Caco-2 (cell line): ENCODE data around the gene ZNF473. TPM values are rescaled to one million over a fixed set of nuclear protein-coding genes. Genes with fewer than 3 reads are reported as not detected.

Source experiments
- BruUV-seq: library from RNA; stranded (reverse); fragments of 400-500 nt; replicated peaks from 2 replicates; lab custom pipeline; 2021; lab: Mats Ljungman, UMichigan
- CTCF ChIA-PET: fragments of 300-600 bp; sonication (Branson Sonifier 250); formaldehyde crosslinking; loops from one replicate; lab custom pipeline; 2022; ENCODE audit warnings: antibody characterized with exemption; lab: Charles Lee
- POLR2A ChIA-PET: fragments of 300-600 bp; sonication (Branson Sonifier 250); formaldehyde crosslinking; loops from one replicate; lab custom pipeline; 2022; ENCODE audit warnings: antibody characterized with exemption; lab: Charles Lee
- DNase-seq, 2 experiments: peaks; one replicate each; pipeline versions ENCODE4 v3.0.0 to v3.0.0-alpha.2; 2020 to 2022
- H3K27me3 ChIP-seq: replicated peaks from 2 replicates; pipeline ENCODE4 v1.6.0; 2011; ENCODE audit warnings: low read length; ENCODE audit not compliant: control insufficient read depth, insufficient read depth
- H3K36me3 ChIP-seq: 2 replicates; pipeline ENCODE4 v1.5.1; 2011; ENCODE audit warnings: low read length; ENCODE audit not compliant: control insufficient read depth, insufficient read depth
- H3K4me1 ChIP-seq: fragments of 250-450 bp; sonication (Bioruptor Pico); 2 replicates; pipeline ENCODE4 v1.5.1; 2020; ENCODE audit warnings: mild to moderate bottlenecking
- H3K4me3 ChIP-seq: 2 replicates; pipeline ENCODE4 v1.5.1; 2011; ENCODE audit warnings: low read depth, mild to moderate bottlenecking, control low read depth, low read length
- H3K9me3 ChIP-seq: fragments of 250-450 bp; sonication (Bioruptor Pico); 2 replicates; pipeline ENCODE4 v1.5.1; 2020; ENCODE audit warnings: mild to moderate bottlenecking, moderate library complexity
- H3K27ac Mint-ChIP-seq: one replicate; pipeline ENCODE4 v1.8.0; 2022; ENCODE audit warnings: mixed read lengths; ENCODE audit not compliant: unreplicated experiment
- H3K27me3 Mint-ChIP-seq: one replicate; pipeline ENCODE4 v1.8.0; 2022; ENCODE audit warnings: mixed read lengths; ENCODE audit not compliant: insufficient read depth, unreplicated experiment
- H3K36me3 Mint-ChIP-seq: one replicate; pipeline ENCODE4 v1.8.0; 2022; ENCODE audit warnings: mild to moderate bottlenecking, mixed read lengths; ENCODE audit not compliant: insufficient read depth, unreplicated experiment
- H3K4me1 Mint-ChIP-seq: one replicate; pipeline ENCODE4 v1.8.0; 2022; ENCODE audit warnings: low read depth, mixed read lengths; ENCODE audit not compliant: unreplicated experiment
- H3K4me3 Mint-ChIP-seq: one replicate; pipeline ENCODE4 v1.8.0; 2022; ENCODE audit warnings: mild to moderate bottlenecking, moderate library complexity, mixed read lengths; ENCODE audit not compliant: unreplicated experiment
- H3K9me3 Mint-ChIP-seq: one replicate; pipeline ENCODE4 v1.8.0; 2022; ENCODE audit warnings: mixed read lengths; ENCODE audit not compliant: unreplicated experiment
- intact Hi-C: fragments of 100-400 bp; cut with micrococcal nuclease; formaldehyde crosslinking; loops from one replicate; pipeline ENCODE4 v1.10.0; 2022; ENCODE audit not compliant: unreplicated experiment
- total RNA-seq: library from RNA; stranded (reverse); gene quantifications from 2 replicates; pipeline ENCODE4 v1.2.3, GENCODE V29; 2022
- TF ChIP-seq, protein P1 (sequence below), 2 experiments: fragments of 200-600 bp in 1 of 2; IDR thresholded peaks; 1 replicate in 1 of 2; 2 replicates in 1 of 2; pipeline versions ENCODE4 v1.5.1 to v1.8.0; 2011 to 2022; ENCODE audit warnings: antibody characterized with exemption in 1 of 2, control low read depth in 1 of 2, inconsistent platforms in 1 of 2, low read depth in 1 of 2, low read length in 1 of 2, mild to moderate bottlenecking in 1 of 2, moderate library complexity in 1 of 2; ENCODE audit not compliant: insufficient read depth in 1 of 2, severe bottlenecking in 1 of 2, unreplicated experiment in 1 of 2

The ZNF473 gene
- total RNA-seq, 1 experiment from 2014 or later = 22.3 TPM

DNA sequence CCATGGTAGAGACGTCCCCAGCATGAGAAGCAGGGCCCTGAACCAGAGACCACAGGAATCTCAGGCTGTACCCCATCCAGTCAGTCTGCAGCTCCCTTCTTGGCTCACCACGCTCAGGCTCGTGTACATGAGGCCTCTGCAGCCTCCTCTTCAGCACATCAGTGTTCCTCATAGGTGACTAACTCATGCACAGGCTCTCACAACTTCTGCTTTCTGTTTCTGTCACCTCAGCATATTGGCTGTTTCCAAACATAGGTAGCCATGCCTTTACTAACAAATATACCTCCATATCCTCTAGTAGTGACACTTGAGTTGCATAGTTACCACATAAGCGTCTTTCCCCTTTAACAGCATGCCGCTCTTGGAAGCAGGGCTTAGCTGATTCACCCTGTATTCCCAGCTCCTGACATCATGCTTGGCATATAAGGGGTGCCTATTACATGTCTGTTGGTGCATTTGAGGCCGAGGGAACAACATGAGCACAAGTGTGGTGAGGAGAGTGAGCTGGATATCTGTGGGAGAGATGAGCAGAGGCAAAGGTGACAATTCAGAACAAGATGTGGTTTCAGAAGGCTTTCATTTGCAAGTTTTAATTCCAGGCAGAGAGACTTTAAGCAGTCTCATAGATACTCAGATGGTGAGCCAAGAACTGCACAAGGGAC, 16.7 kb downstream of the ZNF473 start:
- ChIA-PET POLR2A (no interaction called here), CTCF (no interaction called here)
- peaks cover 6% of the 10 kb centered on the region for H3K4me1 ChIP-seq
- H3K36me3 ChIP-seq = peaks cover 39% of the 10 kb centered on the region
- TF ChIP-seq, protein P1, sequence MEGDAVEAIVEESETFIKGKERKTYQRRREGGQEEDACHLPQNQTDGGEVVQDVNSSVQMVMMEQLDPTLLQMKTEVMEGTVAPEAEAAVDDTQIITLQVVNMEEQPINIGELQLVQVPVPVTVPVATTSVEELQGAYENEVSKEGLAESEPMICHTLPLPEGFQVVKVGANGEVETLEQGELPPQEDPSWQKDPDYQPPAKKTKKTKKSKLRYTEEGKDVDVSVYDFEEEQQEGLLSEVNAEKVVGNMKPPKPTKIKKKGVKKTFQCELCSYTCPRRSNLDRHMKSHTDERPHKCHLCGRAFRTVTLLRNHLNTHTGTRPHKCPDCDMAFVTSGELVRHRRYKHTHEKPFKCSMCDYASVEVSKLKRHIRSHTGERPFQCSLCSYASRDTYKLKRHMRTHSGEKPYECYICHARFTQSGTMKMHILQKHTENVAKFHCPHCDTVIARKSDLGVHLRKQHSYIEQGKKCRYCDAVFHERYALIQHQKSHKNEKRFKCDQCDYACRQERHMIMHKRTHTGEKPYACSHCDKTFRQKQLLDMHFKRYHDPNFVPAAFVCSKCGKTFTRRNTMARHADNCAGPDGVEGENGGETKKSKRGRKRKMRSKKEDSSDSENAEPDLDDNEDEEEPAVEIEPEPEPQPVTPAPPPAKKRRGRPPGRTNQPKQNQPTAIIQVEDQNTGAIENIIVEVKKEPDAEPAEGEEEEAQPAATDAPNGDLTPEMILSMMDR (IDR thresholded peaks at IDR 0.05; ENCODE audit: insufficient read depth in 1 of 2, low read depth in 1 of 2, low read length in 1 of 2, severe bottlenecking in 1 of 2, unreplicated experiment in 1 of 2) = no peak
- no TSS peak for BruUV-seq
- no peak overlapping the region for H3K27ac Mint-ChIP-seq
- H3K27me3 ChIP-seq = no peaks in the 10 kb centered on the region
- H3K4me3 ChIP-seq = no peak overlapping the region
- peaks cover 10% of the 10 kb centered on the region for H3K4me1 Mint-ChIP-seq
- no peak for DNase-seq
- peaks cover 42% of the 10 kb centered on the region for H3K9me3 Mint-ChIP-seq
- peaks cover 26% of the 10 kb centered on the region for H3K9me3 ChIP-seq
- intact Hi-C loops = no loop called here
- H3K4me3 Mint-ChIP-seq = no peak overlapping the region
- peaks cover 90% of the 10 kb centered on the region for H3K36me3 Mint-ChIP-seq
- no peaks in the 10 kb centered on the region for H3K27me3 Mint-ChIP-seq

DNA sequence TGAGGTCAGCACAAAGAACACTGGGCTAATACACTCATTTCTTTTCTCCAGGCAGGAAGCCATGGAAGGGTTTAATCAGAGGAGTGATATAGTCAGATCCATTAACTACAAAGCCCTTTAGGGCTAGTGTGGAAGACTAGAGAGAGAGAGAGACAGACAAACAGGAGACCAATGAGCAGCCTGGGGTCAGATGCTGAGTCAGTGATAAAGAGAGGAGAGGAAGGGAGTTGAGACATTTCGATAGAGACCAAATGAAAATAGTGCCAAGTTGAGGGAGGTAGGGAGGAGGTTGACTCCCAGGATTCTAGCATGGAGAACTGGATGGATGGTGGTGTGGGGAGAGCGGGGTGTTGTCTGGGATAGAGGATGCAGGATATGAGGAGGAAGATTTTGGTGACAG, 18.2 kb downstream of the ZNF473 start:
- Mint-ChIP-seq H3K9me3 (peaks cover 42% of the 10 kb centered on the region), H3K27me3 (no peaks in the 10 kb centered on the region), H3K27ac (no peak overlapping the region), H3K4me1 (peaks cover 14% of the 10 kb centered on the region), H3K4me3 (no peak overlapping the region), H3K36me3 (peaks cover 97% of the 10 kb centered on the region)
- peaks cover 19% of the 10 kb centered on the region for H3K4me1 ChIP-seq
- ChIA-PET POLR2A (no interaction called here), CTCF (no interaction called here)
- peaks cover 26% of the 10 kb centered on the region for H3K9me3 ChIP-seq
- BruUV-seq = no TSS peak
- intact Hi-C loops = no loop called here
- TF ChIP-seq, protein P1 (IDR thresholded peaks at IDR 0.05; ENCODE audit: insufficient read depth in 1 of 2, low read depth in 1 of 2, low read length in 1 of 2, severe bottlenecking in 1 of 2, unreplicated experiment in 1 of 2) = no peak
- no peak overlapping the region for H3K4me3 ChIP-seq
- DNase-seq = no peak
- H3K36me3 ChIP-seq = peaks cover 39% of the 10 kb centered on the region
- H3K27me3 ChIP-seq = no peaks in the 10 kb centered on the region

DNA sequence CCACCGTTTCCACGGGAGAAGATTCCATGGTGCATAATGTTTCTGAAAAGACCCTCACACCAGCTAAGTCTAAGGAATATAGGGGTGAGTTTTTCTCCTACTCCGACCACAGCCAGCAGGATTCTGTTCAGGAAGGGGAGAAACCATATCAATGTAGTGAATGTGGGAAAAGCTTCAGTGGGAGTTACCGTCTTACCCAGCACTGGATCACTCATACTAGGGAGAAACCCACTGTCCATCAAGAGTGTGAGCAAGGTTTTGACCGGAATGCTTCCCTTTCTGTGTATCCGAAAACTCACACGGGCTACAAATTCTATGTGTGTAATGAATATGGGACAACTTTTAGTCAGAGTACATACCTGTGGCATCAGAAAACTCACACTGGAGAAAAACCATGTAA, 19.1 kb downstream of the ZNF473 start:
- Histone ChIP-seq H3K36me3 (peaks cover 39% of the 10 kb centered on the region), H3K4me3 (no peak overlapping the region), H3K4me1 (peaks cover 15% of the 10 kb centered on the region), H3K9me3 (peaks cover 26% of the 10 kb centered on the region), H3K27me3 (no peaks in the 10 kb centered on the region)
- ChIA-PET POLR2A (no interaction called here), CTCF (no interaction called here)
- Mint-ChIP-seq H3K4me3 (no peak overlapping the region), H3K9me3 (peaks cover 42% of the 10 kb centered on the region), H3K36me3 (peaks cover 95% of the 10 kb centered on the region), H3K4me1 (peaks cover 7% of the 10 kb centered on the region), H3K27me3 (no peaks in the 10 kb centered on the region), H3K27ac (no peak overlapping the region)
- intact Hi-C loops = no loop called here
- TF ChIP-seq, protein P1 (IDR thresholded peaks at IDR 0.05; ENCODE audit: insufficient read depth in 1 of 2, low read depth in 1 of 2, low read length in 1 of 2, severe bottlenecking in 1 of 2, unreplicated experiment in 1 of 2) = no peak
- no peak for DNase-seq
- no TSS peak for BruUV-seq
